Endodermal cell (in vitro differentiated cells): ENCODE data around the gene SEMA5B. TPM values are rescaled to one million over a fixed set of nuclear protein-coding genes. Genes with fewer than 3 reads are reported as not detected.

Experiments
- DNase-seq: peaks from one replicate; pipeline ENCODE4 v3.0.0-alpha.2; 2017
- H3K27ac ChIP-seq: 2 replicates; pipeline ENCODE4 v1.5.1; 2013; ENCODE audit warnings: mild to moderate bottlenecking, low read depth, low read length, moderate library complexity
- H3K27me3 ChIP-seq: 2 replicates; pipeline ENCODE4 v1.6.1; 2013; ENCODE audit warnings: mild to moderate bottlenecking, low read length, moderate library complexity; ENCODE audit not compliant: insufficient read depth, control insufficient read depth, poor library complexity, severe bottlenecking
- H3K36me3 ChIP-seq: 2 replicates; pipeline ENCODE4 v1.7.0; 2013; ENCODE audit warnings: mild to moderate bottlenecking, low read length, moderate library complexity; ENCODE audit not compliant: control insufficient read depth, insufficient read depth
- H3K4me1 ChIP-seq: one replicate; pipeline ENCODE4 v1.7.0; 2013; ENCODE audit warnings: low read length; ENCODE audit not compliant: control insufficient read depth, insufficient read depth
- H3K4me3 ChIP-seq: 2 replicates; pipeline ENCODE4 v1.5.1; 2013; ENCODE audit warnings: mild to moderate bottlenecking, low read length, moderate library complexity
- H3K9ac ChIP-seq: 2 replicates; pipeline ENCODE4 v1.6.1; 2013; ENCODE audit warnings: mild to moderate bottlenecking, low read length, moderate library complexity; ENCODE audit not compliant: poor library complexity, severe bottlenecking; ENCODE audit errors: extremely low read depth
- H3K9me3 ChIP-seq: 2 replicates; pipeline ENCODE4 v1.6.1; 2013; ENCODE audit warnings: mild to moderate bottlenecking, low read length, moderate library complexity; ENCODE audit not compliant: control insufficient read depth
- H3K27ac Mint-ChIP-seq: 2 replicates; pipeline ENCODE4 v1.8.0; 2020; ENCODE audit warnings: mixed read lengths
- H3K27me3 Mint-ChIP-seq: 2 replicates; pipeline ENCODE4 v1.8.0; 2021; ENCODE audit warnings: mild to moderate bottlenecking, mixed read lengths; ENCODE audit not compliant: insufficient read depth
- H3K36me3 Mint-ChIP-seq: 2 replicates; pipeline ENCODE4 v1.8.0; 2020; ENCODE audit warnings: low read depth, mixed read lengths
- H3K4me1 Mint-ChIP-seq: 2 replicates; pipeline ENCODE4 v1.8.0; 2020; ENCODE audit warnings: mixed read lengths
- H3K4me3 Mint-ChIP-seq: 2 replicates; pipeline ENCODE4 v1.8.0; 2020; ENCODE audit warnings: mild to moderate bottlenecking, moderate library complexity, mixed read lengths
- H3K9me3 Mint-ChIP-seq: 2 replicates; pipeline ENCODE4 v1.8.0; 2020; ENCODE audit warnings: mild to moderate bottlenecking, mixed read lengths
- CTCF ChIP-seq: fragments of 200-600 bp; sonication (generic); conservative IDR thresholded peaks from 2 replicates; pipeline ENCODE4 v1.5.0; 2021; ENCODE audit warnings: antibody characterized with exemption, mild to moderate bottlenecking
- WGBS, 2 experiments: methylation state at CpG; one replicate each; pipeline versions ENCODE4 v1.1.5 to v1.1.7; 2013; ENCODE audit warnings: missing lambda C conversion rate in 2 of 2, mixed read lengths in 1 of 2; ENCODE audit not compliant: insufficient coverage in 1 of 2, insufficient read length in 1 of 2; 5-methylcytosine and 5-hydroxymethylcytosine counted together
- total RNA-seq, 2 donors: library from RNA; stranded (reverse); fragmentation: NEBNext Ultra II Directional in 1 of 2; extraction: Animal tissue kit (Norgen Biotek cat#: 25700) in 1 of 2; gene quantifications; 2 replicates in 1 of 2; 3 replicates in 1 of 2; pipeline ENCODE4 v1.2.1, GENCODE V29; 2021

The SEMA5B gene
- total RNA-seq, 2 donors from 2014 or later = 37.3 to 45.8 TPM

- DNase-seq = no peak
- Mint-ChIP-seq H3K4me3 (no peak overlapping the region), H3K36me3 (peaks cover 6% of the 10 kb centered on the region), H3K27ac (no peak overlapping the region), H3K27me3 (peaks cover 27% of the 10 kb centered on the region), H3K9me3 (no peaks in the 10 kb centered on the region), H3K4me1 (peaks cover 36% of the 10 kb centered on the region)
- 95 to 96% methylated on average over 4 to 5 of the region's 5 CpGs for WGBS, 2 experiments
- H3K9ac ChIP-seq = no peak overlapping the region
- H3K27me3 ChIP-seq = no peaks in the 10 kb centered on the region
- peaks cover 18% of the 10 kb centered on the region for H3K36me3 ChIP-seq
- no peaks in the 10 kb centered on the region for H3K9me3 ChIP-seq
- H3K27ac ChIP-seq = no peak overlapping the region
- H3K4me3 ChIP-seq = no peak overlapping the region
- H3K4me1 ChIP-seq = peaks cover 11% of the 10 kb centered on the region
- no peak for TF ChIP-seq CTCF
Measured at GRCh38 chr3:123019591-123019990, 8.0 kb downstream of the SEMA5B start.

GRCh38 chr3:123019161-123019560 lies 8.4 kb downstream of the SEMA5B start:
- no peak overlapping the region for H3K9ac ChIP-seq
- Mint-ChIP-seq H3K27ac (no peak overlapping the region), H3K27me3 (peaks cover 23% of the 10 kb centered on the region), H3K9me3 (no peaks in the 10 kb centered on the region), H3K4me1 (peaks cover 40% of the 10 kb centered on the region), H3K4me3 (no peak overlapping the region), H3K36me3 (peaks cover 9% of the 10 kb centered on the region)
- H3K9me3 ChIP-seq = no peaks in the 10 kb centered on the region
- H3K27me3 ChIP-seq = no peaks in the 10 kb centered on the region
- WGBS, 2 experiments = 90 to 91% methylated on average over 1 to 3 of the region's 3 CpGs
- peaks cover 22% of the 10 kb centered on the region for H3K36me3 ChIP-seq
- H3K4me3 ChIP-seq = no peak overlapping the region
- DNase-seq = no peak
- no peak for TF ChIP-seq CTCF
- H3K4me1 ChIP-seq = peaks cover 11% of the 10 kb centered on the region
- H3K27ac ChIP-seq = no peak overlapping the region

- Mint-ChIP-seq H3K9me3 (no peaks in the 10 kb centered on the region), H3K4me1 (peaks cover 40% of the 10 kb centered on the region), H3K4me3 (no peak overlapping the region), H3K36me3 (peaks cover 11% of the 10 kb centered on the region), H3K27me3 (peaks cover 20% of the 10 kb centered on the region), H3K27ac (no peak overlapping the region)
- no peak for TF ChIP-seq CTCF
- DNase-seq = no peak
- 85 to 86% methylated on average over 1 of the region's 1 CpG for WGBS, 2 experiments
- H3K4me3 ChIP-seq = no peak overlapping the region
- H3K4me1 ChIP-seq = peaks cover 11% of the 10 kb centered on the region
- H3K36me3 ChIP-seq = peaks cover 24% of the 10 kb centered on the region
- no peak overlapping the region for H3K27ac ChIP-seq
- no peak overlapping the region for H3K9ac ChIP-seq
- H3K27me3 ChIP-seq = no peaks in the 10 kb centered on the region
- H3K9me3 ChIP-seq = no peaks in the 10 kb centered on the region
Measured at GRCh38 chr3:123018683-123019082, 8.9 kb downstream of the SEMA5B start.
